GM10266 (cell line): Measurements from ENCODE around the gene ARHGAP21.

ENCODE experiments used
- DNase-seq: peaks from one replicate; pipeline ENCODE4 v3.0.0; 2012; ENCODE audit errors: extremely low spot score
- CTCF ChIP-seq: IDR thresholded peaks from 2 replicates; pipeline ENCODE4 v1.5.1; 2012; ENCODE audit warnings: mild to moderate bottlenecking, low read depth; ENCODE audit not compliant: control insufficient read depth, insufficient read depth; ENCODE audit errors: missing control alignments

ARHGAP21 gene

GRCh38 chr10:24722676-24723385, 856 bp downstream of the ARHGAP21 start:
- no peak for TF ChIP-seq CTCF
- peak; percentile 77 for DNase-seq

- DNase-seq: no peak
- no peak for TF ChIP-seq CTCF
Observed at GRCh38 chr10:24722131-24722675, 1.5 kb downstream of the ARHGAP21 start.

- no peak for TF ChIP-seq CTCF
- no peak for DNase-seq
Observed at GRCh38 chr10:24721229-24722106, 2.2 kb downstream of the ARHGAP21 start.

- no peak for DNase-seq
- no peak for TF ChIP-seq CTCF
Observed at GRCh38 chr10:24720096-24720495, 3.6 kb downstream of the ARHGAP21 start.

- no peak for TF ChIP-seq CTCF
- DNase-seq: no peak
Observed at GRCh38 chr10:24718031-24718855, 5.4 kb downstream of the ARHGAP21 start.

GRCh38 chr10:24716295-24716694, 7.4 kb downstream of the ARHGAP21 start:
- no peak for TF ChIP-seq CTCF
- no peak for DNase-seq
